GM12892 (cell line): ENCODE measurements around the gene PCSK5.

Source experiments
- DNase-seq: peaks from one replicate; pipeline ENCODE4 v3.0.0; 2011; ENCODE audit not compliant: insufficient read length
- FAIRE-seq: peaks from 2 replicates; lab custom pipeline; 2011; peaks lifted over from hg19 to GRCh38; lab: Jason Lieb, UNC
- POLR2A ChIP-seq: IDR thresholded peaks from 2 replicates; pipeline ENCODE4 v1.6.1; 2011; ENCODE audit warnings: low read depth, low read length, control low read depth
- POLR2AphosphoS5 ChIP-seq: IDR thresholded peaks from 2 replicates; pipeline ENCODE4 v1.6.1; 2011; ENCODE audit warnings: low read depth, low read length, control low read depth
- TAF1 ChIP-seq: IDR thresholded peaks from 2 replicates; pipeline ENCODE4 v1.6.1; 2011; ENCODE audit warnings: low read depth, mild to moderate bottlenecking, control low read depth, low read length, borderline replicate concordance

PCSK5 gene

GRCh38 chr9:76181781-76182180, 291.3 kb downstream of the PCSK5 start:
- TF ChIP-seq POLR2AphosphoS5 = no peak
- TF ChIP-seq TAF1 = no peak
- TF ChIP-seq POLR2A = no peak
- FAIRE-seq = no peak
- DNase-seq = no peak

GRCh38 chr9:76185432-76185831, 295.0 kb downstream of the PCSK5 start:
- no peak for FAIRE-seq
- TF ChIP-seq TAF1 (no peak), POLR2A (no peak), POLR2AphosphoS5 (no peak)
- no peak for DNase-seq

GRCh38 chr9:76188286-76188685, 297.8 kb downstream of the PCSK5 start:
- FAIRE-seq (no peak), DNase-seq (no peak)
- TF ChIP-seq POLR2A (no peak), POLR2AphosphoS5 (no peak), TAF1 (no peak)

GRCh38 chr9:76188905-76189304, 298.4 kb downstream of the PCSK5 start:
- FAIRE-seq (no peak), DNase-seq (no peak)
- TF ChIP-seq TAF1 (no peak), POLR2A (no peak), POLR2AphosphoS5 (no peak)

GRCh38 chr9:76191493-76191892, 301.0 kb downstream of the PCSK5 start:
- TF ChIP-seq POLR2A (no peak), TAF1 (no peak), POLR2AphosphoS5 (no peak)
- DNase-seq (no peak), FAIRE-seq (no peak)

GRCh38 chr9:76192013-76192412, 301.5 kb downstream of the PCSK5 start:
- no peak for FAIRE-seq
- no peak for DNase-seq

GRCh38 chr9:76194896-76195295, 304.4 kb downstream of the PCSK5 start:
- FAIRE-seq = no peak
- no peak for DNase-seq
- TF ChIP-seq TAF1 = no peak

More at GRCh38 chr9:76192013-76192412, 301.5 kb downstream of the PCSK5 start:
- no peak for TF ChIP-seq POLR2AphosphoS5
- no peak for TF ChIP-seq POLR2A
- TF ChIP-seq TAF1 = no peak

GRCh38 chr9:76198336-76198735, 307.9 kb downstream of the PCSK5 start:
- DNase-seq (no peak), FAIRE-seq (no peak)
- TF ChIP-seq POLR2AphosphoS5 (no peak), POLR2A (no peak), TAF1 (no peak)

GRCh38 chr9:76200315-76200714, 309.8 kb downstream of the PCSK5 start:
- TF ChIP-seq POLR2A (no peak), POLR2AphosphoS5 (no peak), TAF1 (no peak)

GRCh38 chr9:76200745-76201144, 310.3 kb downstream of the PCSK5 start:
- DNase-seq (no peak), FAIRE-seq (no peak)
- TF ChIP-seq POLR2A (no peak), POLR2AphosphoS5 (no peak), TAF1 (no peak)

More at GRCh38 chr9:76200315-76200714, 309.8 kb downstream of the PCSK5 start:
- no peak for DNase-seq
- FAIRE-seq = no peak

- no peak for DNase-seq
- no peak for TF ChIP-seq TAF1
- TF ChIP-seq POLR2AphosphoS5 = no peak
- no peak for TF ChIP-seq POLR2A
- FAIRE-seq = no peak
These were observed 312.9 kb downstream of the PCSK5 start for GRCh38 chr9:76203373-76203772.

- DNase-seq (no peak), FAIRE-seq (no peak)
- no peak for TF ChIP-seq TAF1
- TF ChIP-seq POLR2A = no peak
- no peak for TF ChIP-seq POLR2AphosphoS5
These were observed 316.3 kb downstream of the PCSK5 start for GRCh38 chr9:76206821-76207220.
